GM23338 (cell line): ENCODE results near the gene B3GAT3. TPM values are rescaled to one million over a fixed set of nuclear protein-coding genes. Genes with fewer than 3 reads are reported as not detected.

Experiments
- ATAC-seq: fragments of 200-7000 bp; cut with Tn5 transposase; 3 replicates; pipeline ENCODE4 v1.9.1; 2020
- DNase-seq: peaks from one replicate; pipeline ENCODE4 v3.0.0-alpha.2; 2015; ENCODE audit warnings: low spot score
- H2AFZ ChIP-seq: fragments of 200-600 bp; sonication (generic); 2 replicates; pipeline ENCODE4 v1.8.0; 2016; ENCODE audit warnings: antibody characterized with exemption, mild to moderate bottlenecking, moderate library complexity
- H3F3A ChIP-seq: fragments of 200-600 bp; sonication (generic); replicated peaks from 2 replicates; pipeline ENCODE4 v1.8.0; 2017; ENCODE audit warnings: antibody characterized with exemption, mixed run types, low read depth
- H3K27ac ChIP-seq: fragments of 200-600 bp; sonication (generic); 2 replicates; pipeline ENCODE4 v1.6.1; 2016; ENCODE audit warnings: low read depth
- H3K27me3 ChIP-seq: fragments of 200-600 bp; sonication (generic); 2 replicates; pipeline ENCODE4 v1.8.0; 2016; ENCODE audit warnings: mild to moderate bottlenecking, mixed run types, moderate library complexity; ENCODE audit not compliant: insufficient read depth
- H3K36me3 ChIP-seq: fragments of 200-600 bp; sonication (generic); 2 replicates; pipeline ENCODE4 v1.8.0; 2016; ENCODE audit warnings: mild to moderate bottlenecking; ENCODE audit not compliant: insufficient read depth
- H3K4me1 ChIP-seq: fragments of 200-600 bp; sonication (generic); 2 replicates; pipeline ENCODE4 v1.8.0; 2016; ENCODE audit warnings: mild to moderate bottlenecking, moderate library complexity; ENCODE audit not compliant: insufficient read depth
- H3K4me2 ChIP-seq: fragments of 200-600 bp; sonication (generic); 2 replicates; pipeline ENCODE4 v1.7.1; 2017; ENCODE audit warnings: mixed run types
- H3K4me3 ChIP-seq: fragments of 200-600 bp; sonication (generic); 2 replicates; pipeline ENCODE4 v1.6.1; 2016; ENCODE audit warnings: mixed run types
- H3K79me2 ChIP-seq: fragments of 200-600 bp; sonication (generic); replicated peaks from 2 replicates; pipeline ENCODE4 v1.8.0; 2017; ENCODE audit warnings: mild to moderate bottlenecking; ENCODE audit not compliant: insufficient read depth
- H3K9me2 ChIP-seq: fragments of 200-600 bp; sonication (generic); 2 replicates; pipeline ENCODE4 v1.8.0; 2017; ENCODE audit not compliant: insufficient read depth
- H4K20me1 ChIP-seq: fragments of 200-600 bp; sonication (generic); replicated peaks from 2 replicates; pipeline ENCODE4 v1.8.0; 2017; ENCODE audit warnings: mild to moderate bottlenecking; ENCODE audit not compliant: insufficient read depth
- H3K27ac Mint-ChIP-seq: 2 replicates; pipeline ENCODE4 v1.8.0; 2020; ENCODE audit warnings: inconsistent platforms, mild to moderate bottlenecking, moderate library complexity, mixed read lengths
- H3K27me3 Mint-ChIP-seq: 3 replicates; pipeline ENCODE4 v1.8.0; 2022; ENCODE audit warnings: low read depth, mild to moderate bottlenecking, moderate library complexity, mixed read lengths, inconsistent platforms; ENCODE audit not compliant: insufficient read depth, poor library complexity
- H3K36me3 Mint-ChIP-seq: 3 replicates; pipeline ENCODE4 v1.8.0; 2021; ENCODE audit warnings: low read depth, mild to moderate bottlenecking, inconsistent platforms, moderate library complexity, mixed read lengths
- H3K4me1 Mint-ChIP-seq: 3 replicates; pipeline ENCODE4 v1.8.0; 2020; ENCODE audit warnings: mild to moderate bottlenecking, inconsistent platforms, mixed read lengths
- H3K4me3 Mint-ChIP-seq: 3 replicates; pipeline ENCODE4 v1.8.0; 2021; ENCODE audit warnings: moderate library complexity, mild to moderate bottlenecking, inconsistent platforms, mixed read lengths
- H3K9me3 Mint-ChIP-seq: 3 replicates; pipeline ENCODE4 v1.8.0; 2020; ENCODE audit warnings: moderate library complexity, mild to moderate bottlenecking, inconsistent platforms, mixed read lengths
- CTCF ChIP-seq, 2 experiments: fragments of 200-600 bp in 1 of 2; sonication (generic) in 1 of 2; conservative IDR thresholded peaks; 2 replicates each; pipeline versions ENCODE4 v1.5.1 to v1.6.1; 2016 to 2017; ENCODE audit warnings: antibody characterized with exemption in 2 of 2, low read depth in 2 of 2, mild to moderate bottlenecking in 2 of 2, moderate library complexity in 1 of 2
- ETS1 ChIP-seq: IDR thresholded peaks from 2 replicates; pipeline ENCODE4 v1.6.1; 2016; ENCODE audit warnings: antibody characterized with exemption
- EZH2 ChIP-seq: fragments of 200-600 bp; sonication (generic); IDR thresholded peaks from one replicate; pipeline ENCODE4 v1.8.0; 2017; ENCODE audit warnings: antibody characterized with exemption, mild to moderate bottlenecking, low read depth; ENCODE audit not compliant: unreplicated experiment
- EZH2phosphoT487 ChIP-seq: fragments of 200-600 bp; sonication (generic); IDR thresholded peaks from one replicate; pipeline ENCODE4 v1.8.1; 2018; ENCODE audit warnings: antibody characterized with exemption; ENCODE audit not compliant: unreplicated experiment
- NANOG ChIP-seq: IDR thresholded peaks from 2 replicates; pipeline ENCODE4 v1.6.1; 2016; ENCODE audit warnings: antibody characterized with exemption, borderline replicate concordance
- REST ChIP-seq: IDR thresholded peaks from one replicate; pipeline ENCODE4 v1.6.1; 2018; ENCODE audit warnings: antibody characterized with exemption; ENCODE audit not compliant: unreplicated experiment
- ZNF114 ChIP-seq: fragments of 250-450 bp; sonication (Bioruptor Pico); IDR thresholded peaks from 2 replicates; pipeline ENCODE4 v1.5.0; 2020; ENCODE audit warnings: mild to moderate bottlenecking, moderate library complexity
- ZNF331 ChIP-seq: fragments of 250-450 bp; sonication (Bioruptor Pico); IDR thresholded peaks from 2 replicates; pipeline ENCODE4 v1.5.0; 2020; ENCODE audit warnings: low read depth, mild to moderate bottlenecking, moderate library complexity
- polyA plus RNA-seq: library from polyadenylated mRNA; unstranded; fragments of >200 nt; fragmentation: Nextera tagmentation; extraction: Ambion mirVana; gene quantifications from 2 replicates; pipeline ENCODE4 v1.2.1, GENCODE V29; 2016
- total RNA-seq: library from RNA; depleted of rRNA; stranded (reverse); fragments of >200 nt; shearing (Covaris generic); gene quantifications from 2 replicates; pipeline ENCODE4 v1.2.3, GENCODE V29; 2014

The B3GAT3 gene
- total and polyA plus RNA-seq, 2 experiments from 2014 or later = 16.4 to 18.4 TPM

GRCh38 chr11:62605467-62605866 lies 16.3 kb downstream of the B3GAT3 start:
- Mint-ChIP-seq H3K27me3 (peaks cover 35% of the 10 kb centered on the region), H3K9me3 (no peaks in the 10 kb centered on the region; the same call in 2 of the 3 replicates), H3K27ac (no peak overlapping the region), H3K36me3 (peaks cover 14% of the 10 kb centered on the region), H3K4me1 (peaks cover 52% of the 10 kb centered on the region), H3K4me3 (no peak overlapping the region; the same call in 2 of the 3 replicates)
- Histone ChIP-seq H2AFZ (no peak overlapping the region), H3K9me2 (no peaks in the 10 kb centered on the region), H3K79me2 (peaks cover 5% of the 10 kb centered on the region), H3K4me1 (peaks cover 8% of the 10 kb centered on the region; the same call in 1 of the 2 replicates), H3F3A (peaks cover 20% of the 10 kb centered on the region), H4K20me1 (0 out of 2 replicates have a peak, but pooled peaks cover 6% of the 10 kb centered on the region), H3K27me3 (peaks cover 35% of the 10 kb centered on the region), H3K27ac (no peak overlapping the region), H3K4me2 (no peak overlapping the region), H3K36me3 (no peaks in the 10 kb centered on the region), H3K4me3 (no peak overlapping the region)
- no peak for TF ChIP-seq ZNF114 (CRISPR knock-in tag)
- TF ChIP-seq EZH2phosphoT487 = no peak
- no peak for TF ChIP-seq EZH2
- no peak for TF ChIP-seq ETS1
- no peak for TF ChIP-seq CTCF (conservative IDR thresholded peaks at IDR 0.05; ENCODE audit: low read depth in 2 of 2)
- no peak for TF ChIP-seq NANOG
- no peak for TF ChIP-seq REST
- DNase-seq (no peak), ATAC-seq (no peak)

- Histone ChIP-seq H3K4me3 (no peak overlapping the region), H3K79me2 (peaks cover 14% of the 10 kb centered on the region), H3K9me2 (no peaks in the 10 kb centered on the region), H4K20me1 (peaks cover 10% of the 10 kb centered on the region; the same call in 1 of the 2 replicates), H2AFZ (no peak overlapping the region), H3K27ac (no peak overlapping the region), H3K4me2 (peak overlapping the region; percentile 43; the same call in 1 of the 2 replicates), H3K4me1 (peaks cover 14% of the 10 kb centered on the region; the same call in 1 of the 2 replicates), H3K36me3 (no peaks in the 10 kb centered on the region), H3K27me3 (peaks cover 43% of the 10 kb centered on the region), H3F3A (peaks cover 20% of the 10 kb centered on the region)
- H3K27me3 Mint-ChIP-seq = peaks cover 30% of the 10 kb centered on the region
- DNase-seq (peak; percentile 67), ATAC-seq (peak; percentile 0; the same call in 1 of the 3 replicates)
- no peak overlapping the region for H3K27ac Mint-ChIP-seq
- peaks cover 20% of the 10 kb centered on the region for H3K36me3 Mint-ChIP-seq
- H3K4me3 Mint-ChIP-seq = no peak overlapping the region
- peaks cover 55% of the 10 kb centered on the region for H3K4me1 Mint-ChIP-seq
- no peaks in the 10 kb centered on the region; the same call in 2 of the 3 replicates for H3K9me3 Mint-ChIP-seq
- TF ChIP-seq ZNF331 (CRISPR knock-in tag) (no peak), REST (no peak)
Observed at GRCh38 chr11:62604460-62605120, 17.2 kb downstream of the B3GAT3 start.
